ENCODE data around the gene C16orf78.

GRCh38 chr16:49353680-49354079, 19.9 kb upstream of the C16orf78 start:
- TF ChIP-seq POLR2AphosphoS5 (IDR thresholded peaks at IDR 0.05; ENCODE audit: low read depth) (no peak), CTCF (IDR thresholded peaks at IDR 0.05; ENCODE audit: insufficient read depth, low read length) (no peak), GABPA (IDR thresholded peaks at IDR 0.05; ENCODE audit: low read depth) (no peak)
